Measurements from ENCODE around the gene COL4A6. TPM values are rescaled to one million over a fixed set of nuclear protein-coding genes. Genes with fewer than 3 reads are reported as not detected.

The COL4A6 gene
- total RNA-seq, 2 donors from 2014 or later = not detected

DNA sequence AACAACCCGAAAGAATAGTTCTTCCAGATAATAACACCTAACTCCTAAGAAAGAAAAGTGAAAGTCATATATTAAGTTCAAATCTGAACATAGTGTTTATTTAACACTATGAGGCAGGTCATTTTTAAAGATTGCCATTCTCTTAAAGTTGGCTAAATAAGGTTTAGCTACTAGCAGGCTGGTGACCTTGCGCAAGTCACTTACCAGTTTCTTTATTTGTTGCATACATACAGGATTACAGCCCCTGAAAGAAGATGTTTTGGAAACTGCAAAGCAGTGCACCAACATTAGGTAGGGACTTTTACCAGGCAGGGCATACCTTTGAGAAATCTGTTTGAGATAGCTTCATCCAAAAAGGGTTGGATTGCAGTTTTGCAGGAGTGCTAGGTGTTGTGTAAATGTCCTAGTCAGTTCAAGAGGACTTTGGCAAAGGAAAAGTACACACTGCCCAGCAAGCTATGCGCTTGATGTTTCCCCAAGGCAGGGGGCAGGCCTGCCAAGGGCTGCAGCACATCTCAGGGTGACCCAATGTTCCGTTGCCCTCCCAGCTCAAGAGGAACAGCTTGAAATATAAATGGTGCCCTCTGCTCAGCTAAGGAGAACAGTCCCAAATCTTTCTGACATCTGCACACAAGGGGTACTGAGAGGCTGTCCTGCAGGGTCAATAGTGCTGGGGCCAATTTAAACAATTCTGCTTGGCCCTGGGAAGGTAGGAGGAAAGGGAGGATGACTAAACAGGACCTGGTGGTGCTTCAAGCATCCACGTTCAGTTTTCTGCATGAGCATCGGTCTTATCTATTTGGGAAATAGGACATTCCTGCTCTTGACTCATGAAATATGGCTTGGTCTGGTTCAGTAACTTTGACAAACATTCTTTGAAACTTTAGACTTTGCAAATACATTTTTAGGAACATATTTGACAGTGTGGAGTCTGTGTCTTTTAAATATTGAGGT lies 130.8 kb downstream of the COL4A6 start:
- no peaks in the 10 kb centered on the region for H3K36me3 Mint-ChIP-seq
- DNase-seq (ENCODE audit: low spot score in 2 of 2) = no peak
- H3K9me3 Mint-ChIP-seq = no peaks in the 10 kb centered on the region
- ATAC-seq = no peak
- no peak overlapping the region for H3K27ac Mint-ChIP-seq

GRCh38 chrX:108306086-108306485 lies 132.1 kb downstream of the COL4A6 start:
- Mint-ChIP-seq H3K36me3 (no peaks in the 10 kb centered on the region), H3K9me3 (no peaks in the 10 kb centered on the region), H3K27ac (no peak overlapping the region)
- ATAC-seq (no peak), DNase-seq (ENCODE audit: low spot score in 2 of 2) (no peak)

DNA sequence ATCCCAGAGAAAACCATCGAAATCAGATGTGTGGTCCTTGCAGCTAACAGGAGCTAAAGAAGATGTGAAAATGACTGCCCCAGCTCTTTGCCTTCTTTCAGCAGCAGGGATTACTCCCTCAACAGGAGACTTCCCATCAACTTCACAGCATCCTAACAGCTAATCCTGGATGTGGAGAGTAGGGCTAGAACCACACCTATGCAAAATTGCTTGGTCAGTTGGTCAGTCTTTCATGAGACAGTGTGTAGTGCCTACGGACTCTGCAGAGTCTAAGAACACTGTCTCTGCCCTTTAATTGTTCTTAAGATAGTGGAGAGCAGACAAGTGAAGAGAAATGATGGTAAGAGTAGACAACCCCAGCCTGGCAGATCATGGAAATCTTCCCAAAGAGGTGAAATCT lies 133.5 kb downstream of the COL4A6 start:
- DNase-seq (ENCODE audit: low spot score in 2 of 2) = no peak
- Mint-ChIP-seq H3K36me3 (no peaks in the 10 kb centered on the region), H3K9me3 (no peaks in the 10 kb centered on the region), H3K27ac (no peak overlapping the region)
- ATAC-seq = no peak

DNA sequence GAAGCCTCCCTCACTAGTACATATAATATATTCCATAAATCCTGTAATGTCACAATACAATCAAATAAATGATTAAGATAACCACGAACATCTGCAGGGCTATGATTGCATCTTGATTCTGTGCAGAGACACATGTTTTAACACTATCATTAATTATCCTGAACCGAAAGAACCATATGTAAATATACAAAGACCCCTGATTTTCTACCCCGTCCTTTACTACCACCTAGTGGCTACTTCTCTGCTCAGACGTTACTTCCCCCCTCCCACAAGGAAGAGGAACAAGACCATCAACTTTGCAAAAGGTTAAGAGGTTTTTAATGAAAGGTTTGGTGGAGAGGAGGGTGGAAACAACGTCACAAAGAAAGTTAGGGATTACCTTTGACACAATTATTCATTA lies 134.0 kb downstream of the COL4A6 start:
- Mint-ChIP-seq H3K36me3 (no peaks in the 10 kb centered on the region), H3K9me3 (no peaks in the 10 kb centered on the region), H3K27ac (no peak overlapping the region)
- ATAC-seq = no peak
- no peak for DNase-seq (ENCODE audit: low spot score in 2 of 2)

- H3K27ac Mint-ChIP-seq = no peak overlapping the region
- DNase-seq (ENCODE audit: low spot score in 2 of 2) = no peak
- no peak for ATAC-seq
Measured at GRCh38 chrX:108303682-108304081, 134.5 kb downstream of the COL4A6 start.

DNA sequence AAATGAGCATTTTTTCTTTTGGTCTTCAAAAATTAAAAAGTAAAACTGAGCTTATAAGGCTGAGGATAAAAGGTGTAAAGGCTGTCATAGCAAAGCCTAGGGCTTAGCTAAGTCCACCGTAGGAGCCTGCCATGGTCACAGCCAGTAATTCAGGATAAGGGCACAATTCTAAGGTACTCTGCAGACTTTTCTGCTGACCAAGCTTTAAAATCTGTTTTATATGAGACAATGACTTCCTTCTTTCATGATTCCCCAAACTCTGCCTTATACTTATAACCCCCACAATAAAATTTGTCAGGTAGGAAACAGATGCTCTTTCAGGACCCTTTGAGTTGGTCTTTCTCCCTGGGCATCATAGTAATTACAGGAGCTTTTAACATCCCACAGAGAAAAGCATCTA lies 138.5 kb downstream of the COL4A6 start:
- Mint-ChIP-seq H3K27ac (no peak overlapping the region), H3K9me3 (no peaks in the 10 kb centered on the region), H3K36me3 (no peaks in the 10 kb centered on the region)
- ATAC-seq (no peak), DNase-seq (ENCODE audit: low spot score in 2 of 2) (no peak)

More at GRCh38 chrX:108303682-108304081, 134.5 kb downstream of the COL4A6 start:
- Mint-ChIP-seq H3K9me3 (no peaks in the 10 kb centered on the region), H3K36me3 (no peaks in the 10 kb centered on the region)

DNA sequence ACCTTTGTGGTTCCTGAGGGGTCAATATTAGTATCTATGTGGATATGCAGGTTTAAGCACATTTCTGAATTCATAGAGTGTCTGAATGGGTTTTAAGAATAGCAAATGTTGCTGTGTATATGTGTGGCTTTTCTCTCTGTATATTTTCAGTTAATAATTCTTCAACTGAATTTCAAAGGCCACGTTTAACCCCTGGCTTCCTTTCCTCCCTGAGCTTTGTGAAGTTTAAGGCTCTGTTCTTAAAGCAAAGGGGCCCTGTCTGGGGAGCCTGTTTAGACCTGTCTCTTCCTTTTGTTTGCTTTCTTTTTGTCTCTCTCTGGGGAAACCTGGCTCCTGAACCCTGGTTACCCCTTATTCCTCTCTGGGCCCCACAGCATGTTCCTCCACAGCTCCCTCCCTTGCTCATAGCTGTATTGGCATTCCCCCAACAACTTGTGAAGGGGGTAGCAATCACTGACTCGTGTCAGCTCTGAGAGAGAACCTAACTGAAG lies 139.1 kb downstream of the COL4A6 start:
- Mint-ChIP-seq H3K27ac (peak overlapping the region in 1 of 2 donors; percentile 93), H3K36me3 (no peaks in the 10 kb centered on the region), H3K9me3 (no peaks in the 10 kb centered on the region)
- no peak for ATAC-seq
- no peak for DNase-seq (ENCODE audit: low spot score in 2 of 2)

DNA sequence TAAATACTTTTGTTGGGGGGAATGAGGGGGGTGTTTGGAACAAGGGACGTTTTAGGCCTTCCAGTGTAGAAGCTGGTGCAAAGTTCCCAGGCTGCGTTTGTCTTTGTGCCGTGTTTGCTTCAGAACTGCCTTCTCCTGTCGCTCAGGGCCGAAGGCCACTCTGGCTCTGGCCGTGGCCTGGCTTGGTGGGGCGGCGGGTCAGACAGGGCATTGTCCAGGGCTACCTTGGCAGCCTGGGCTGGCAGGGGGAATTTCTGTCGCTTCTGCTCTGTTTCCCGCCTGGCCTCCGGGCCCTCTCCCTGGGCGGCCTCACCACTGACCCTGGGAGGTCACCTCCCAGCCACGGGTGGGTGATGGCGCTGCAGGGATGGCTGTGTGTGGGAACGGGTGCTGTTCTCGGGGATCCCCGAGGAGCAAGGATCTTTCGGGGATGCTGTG lies 140.0 kb downstream of the COL4A6 start:
- H3K36me3 Mint-ChIP-seq = no peaks in the 10 kb centered on the region
- no peak for DNase-seq (ENCODE audit: low spot score in 2 of 2)
- no peak overlapping the region for H3K27ac Mint-ChIP-seq
- ATAC-seq = no peak
- H3K9me3 Mint-ChIP-seq = no peaks in the 10 kb centered on the region

DNA sequence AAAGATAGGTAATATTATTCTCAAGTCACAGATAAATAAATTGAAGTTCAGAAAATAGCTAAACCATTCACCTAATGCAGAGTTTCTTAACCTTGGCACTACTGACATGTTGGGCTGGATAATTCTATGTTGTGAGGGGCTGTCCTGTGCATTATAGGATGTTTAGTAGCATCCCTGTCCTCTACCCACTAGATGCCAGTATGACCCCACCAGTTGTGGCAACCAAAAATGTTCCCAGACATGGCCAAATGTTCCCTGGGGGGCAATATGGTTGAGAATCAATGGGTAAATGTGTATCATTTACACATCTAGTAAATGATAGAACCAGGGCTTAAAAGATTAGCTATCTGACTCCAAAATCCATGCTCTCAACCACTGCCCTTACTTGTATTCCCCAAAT lies 140.9 kb downstream of the COL4A6 start:
- Mint-ChIP-seq H3K27ac (no peak overlapping the region), H3K9me3 (no peaks in the 10 kb centered on the region), H3K36me3 (no peaks in the 10 kb centered on the region)
- ATAC-seq (no peak), DNase-seq (ENCODE audit: low spot score in 2 of 2) (no peak)

GRCh38 chrX:108292053-108292452 lies 146.2 kb downstream of the COL4A6 start:
- Mint-ChIP-seq H3K27ac (no peak overlapping the region), H3K36me3 (no peaks in the 10 kb centered on the region), H3K9me3 (no peaks in the 10 kb centered on the region)
- ATAC-seq = no peak
- no peak for DNase-seq (ENCODE audit: low spot score in 2 of 2)

GRCh38 chrX:108285918-108286317 lies 152.3 kb downstream of the COL4A6 start:
- Mint-ChIP-seq H3K9me3 (no peaks in the 10 kb centered on the region), H3K36me3 (no peaks in the 10 kb centered on the region), H3K27ac (no peak overlapping the region)
- ATAC-seq (no peak), DNase-seq (ENCODE audit: low spot score in 2 of 2) (no peak)

- Mint-ChIP-seq H3K36me3 (no peaks in the 10 kb centered on the region), H3K27ac (no peak overlapping the region), H3K9me3 (no peaks in the 10 kb centered on the region)
- no peak for ATAC-seq
- DNase-seq (ENCODE audit: low spot score in 2 of 2) = no peak
Measured at GRCh38 chrX:108285356-108285755, 152.9 kb downstream of the COL4A6 start.

DNA sequence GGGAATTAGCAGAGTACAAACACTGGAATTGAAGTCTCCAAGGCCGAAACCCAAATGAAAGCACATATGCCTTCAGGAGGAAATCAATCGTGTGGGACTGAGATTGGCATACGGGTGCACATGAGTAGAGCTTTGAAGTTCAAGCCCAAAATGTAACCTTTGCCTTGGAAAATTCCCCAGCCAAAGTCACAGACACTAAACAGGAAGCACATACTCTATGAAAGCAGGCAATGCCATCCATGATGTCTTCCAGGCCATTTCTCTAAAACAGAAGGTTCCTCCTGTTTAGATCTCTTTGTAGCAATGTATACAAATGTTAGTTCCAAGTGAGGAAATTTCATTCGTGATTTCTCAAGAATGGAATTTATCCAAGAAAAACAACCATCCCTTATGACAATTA lies 162.5 kb downstream of the COL4A6 start:
- no peak overlapping the region for H3K27ac Mint-ChIP-seq
- H3K9me3 Mint-ChIP-seq = peaks cover 0 to 5% of the 10 kb centered on the region in 2 donors
- H3K36me3 Mint-ChIP-seq = no peaks in the 10 kb centered on the region
- no peak for DNase-seq (ENCODE audit: low spot score in 2 of 2)
- ATAC-seq = no peak

GRCh38 chrX:108271397-108271787 lies 166.8 kb downstream of the COL4A6 start:
- no peaks in the 10 kb centered on the region for H3K36me3 Mint-ChIP-seq
- DNase-seq (ENCODE audit: low spot score in 2 of 2) = no peak
- no peak overlapping the region for H3K27ac Mint-ChIP-seq
- no peak for ATAC-seq
- H3K9me3 Mint-ChIP-seq = no peaks in the 10 kb centered on the region

DNA sequence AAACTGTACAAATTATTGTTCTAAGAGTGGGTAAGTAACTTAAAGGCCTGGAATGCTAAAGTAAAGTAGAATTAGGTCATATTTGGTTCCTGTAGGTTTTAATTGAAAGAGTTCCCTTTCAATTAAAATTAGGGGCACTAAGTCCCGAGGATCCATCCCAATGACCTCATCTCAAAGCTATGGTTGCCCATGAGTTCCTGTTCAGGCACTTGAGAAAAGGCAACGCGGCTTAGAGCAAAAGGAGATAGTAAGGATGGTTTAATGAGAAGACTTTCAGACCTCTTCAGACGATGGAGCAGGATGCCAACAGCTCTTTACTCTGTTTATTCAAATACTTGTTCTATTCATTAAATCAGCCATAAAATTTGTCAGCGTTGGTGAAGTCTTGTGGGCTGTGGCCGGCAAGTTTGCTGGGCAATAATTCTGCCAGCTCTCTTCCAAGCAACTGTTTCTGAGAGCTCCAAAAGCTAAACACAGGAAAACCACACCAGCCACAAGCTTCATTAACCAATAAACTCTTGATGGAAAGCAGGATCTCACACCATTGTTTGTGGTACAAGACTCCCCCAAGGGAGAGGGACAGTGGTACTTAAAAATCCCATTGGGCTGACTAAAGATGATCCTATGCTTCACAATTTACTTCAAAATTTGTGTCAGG lies 167.4 kb downstream of the COL4A6 start:
- ATAC-seq (no peak), DNase-seq (ENCODE audit: low spot score in 2 of 2) (no peak)
- no peaks in the 10 kb centered on the region for H3K36me3 Mint-ChIP-seq
- no peaks in the 10 kb centered on the region for H3K9me3 Mint-ChIP-seq
- no peak overlapping the region for H3K27ac Mint-ChIP-seq

GRCh38 chrX:108270280-108270679 lies 167.9 kb downstream of the COL4A6 start:
- DNase-seq (ENCODE audit: low spot score in 2 of 2) (no peak), ATAC-seq (no peak)
- no peak overlapping the region for H3K27ac Mint-ChIP-seq
- no peaks in the 10 kb centered on the region for H3K9me3 Mint-ChIP-seq
- H3K36me3 Mint-ChIP-seq = no peaks in the 10 kb centered on the region

DNA sequence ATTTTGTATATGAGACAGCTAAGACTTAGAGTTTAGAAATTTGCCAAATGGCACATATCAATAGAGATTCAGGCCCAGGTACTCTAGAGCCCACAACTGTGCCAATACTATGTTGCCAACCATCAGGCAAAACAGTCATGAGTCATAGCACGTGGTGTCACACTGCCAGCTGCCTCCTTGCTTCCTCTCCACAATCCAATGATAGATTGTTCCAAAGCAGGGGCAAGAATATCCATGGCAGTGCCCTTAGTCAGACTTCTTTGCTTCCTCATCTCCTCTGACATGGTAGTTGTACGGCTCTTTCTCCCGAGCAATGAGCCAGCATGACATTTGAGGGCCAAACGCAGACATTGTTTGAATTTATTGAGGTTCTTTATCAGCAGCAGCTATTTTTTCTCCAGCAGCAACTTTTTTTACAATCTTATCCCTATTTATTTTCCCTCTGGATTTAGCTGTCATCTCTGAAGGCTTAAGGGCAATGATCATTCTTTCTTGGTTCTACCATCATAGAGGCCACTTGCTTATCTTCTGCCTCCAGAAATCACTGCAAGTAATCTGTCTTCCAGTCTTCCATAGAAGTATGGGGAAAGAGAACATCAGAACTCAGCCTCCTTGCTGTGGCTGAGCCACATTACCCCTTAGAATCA lies 169.7 kb downstream of the COL4A6 start:
- Mint-ChIP-seq H3K9me3 (no peaks in the 10 kb centered on the region), H3K27ac (no peak overlapping the region), H3K36me3 (no peaks in the 10 kb centered on the region)
- ATAC-seq (no peak), DNase-seq (ENCODE audit: low spot score in 2 of 2) (no peak)
